PC-9 (cell line): ENCODE measurements around the gene ADGRV1.

ENCODE experiments used
- EZH2 ChIP-seq: fragments of 200-600 bp; sonication (generic); IDR thresholded peaks from 2 replicates; pipeline ENCODE4 v1.8.0; 2017; ENCODE audit warnings: antibody characterized with exemption, low read depth
- TF ChIP-seq, protein P1 (sequence below): fragments of 200-600 bp; sonication (generic); conservative IDR thresholded peaks from 2 replicates; pipeline ENCODE4 v1.6.1; 2017; ENCODE audit warnings: mixed run types, antibody characterized with exemption, mild to moderate bottlenecking, moderate library complexity

DNA sequence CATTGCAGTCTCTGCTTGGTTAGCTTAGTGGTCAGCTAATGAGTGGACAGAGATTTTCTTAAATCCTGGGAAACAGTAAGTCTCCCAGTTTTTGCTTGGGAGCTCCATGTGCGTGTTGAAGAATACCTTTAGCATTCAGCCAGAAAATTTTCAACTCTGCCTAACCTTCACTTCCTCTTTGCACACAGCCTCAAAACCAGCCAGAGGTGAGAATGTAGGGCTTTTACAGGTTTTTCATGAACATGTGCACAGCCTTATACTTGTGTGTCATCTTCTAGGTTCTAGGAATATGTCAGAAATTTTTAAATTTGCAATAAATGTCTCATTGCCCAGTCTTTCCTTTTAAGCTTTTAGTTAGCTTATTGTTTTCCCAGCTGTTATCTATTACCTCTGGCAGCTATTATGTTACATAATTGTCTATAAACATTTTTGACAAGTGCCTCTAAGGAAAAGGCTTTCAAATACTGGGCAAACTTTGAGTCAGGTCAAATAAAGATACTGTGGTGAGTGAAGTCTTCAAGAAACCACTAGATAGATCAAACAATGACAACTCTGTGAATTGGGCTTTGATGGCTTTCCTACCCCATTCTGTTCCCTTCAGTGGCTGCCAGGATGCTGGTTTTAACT lies 12.7 kb downstream of the ADGRV1 start:
- TF ChIP-seq, protein P1, sequence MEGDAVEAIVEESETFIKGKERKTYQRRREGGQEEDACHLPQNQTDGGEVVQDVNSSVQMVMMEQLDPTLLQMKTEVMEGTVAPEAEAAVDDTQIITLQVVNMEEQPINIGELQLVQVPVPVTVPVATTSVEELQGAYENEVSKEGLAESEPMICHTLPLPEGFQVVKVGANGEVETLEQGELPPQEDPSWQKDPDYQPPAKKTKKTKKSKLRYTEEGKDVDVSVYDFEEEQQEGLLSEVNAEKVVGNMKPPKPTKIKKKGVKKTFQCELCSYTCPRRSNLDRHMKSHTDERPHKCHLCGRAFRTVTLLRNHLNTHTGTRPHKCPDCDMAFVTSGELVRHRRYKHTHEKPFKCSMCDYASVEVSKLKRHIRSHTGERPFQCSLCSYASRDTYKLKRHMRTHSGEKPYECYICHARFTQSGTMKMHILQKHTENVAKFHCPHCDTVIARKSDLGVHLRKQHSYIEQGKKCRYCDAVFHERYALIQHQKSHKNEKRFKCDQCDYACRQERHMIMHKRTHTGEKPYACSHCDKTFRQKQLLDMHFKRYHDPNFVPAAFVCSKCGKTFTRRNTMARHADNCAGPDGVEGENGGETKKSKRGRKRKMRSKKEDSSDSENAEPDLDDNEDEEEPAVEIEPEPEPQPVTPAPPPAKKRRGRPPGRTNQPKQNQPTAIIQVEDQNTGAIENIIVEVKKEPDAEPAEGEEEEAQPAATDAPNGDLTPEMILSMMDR, result no peak
- no peak for TF ChIP-seq EZH2
